DMS53 (cell line): ENCODE data around the gene SLC25A44.
A peak's percentile ranks its signal among the peaks of the same experiment; 100 is the strongest.
"Not testable (repeated sequence)": the region's sequence is repeated elsewhere in the genome, so short reads cannot be mapped to it uniquely, and the experiment has no call there.

Source experiments
- DNase-seq: peaks from one replicate; lab custom pipeline; 2025; lab: John Stamatoyannopoulos, UW

SLC25A44 gene

GRCh38 chr1:156211243-156211642 is 17.3 kb downstream of the SLC25A44 start:
- no peak for DNase-seq

- DNase-seq, result no peak
These were observed 18.2 kb downstream of the SLC25A44 start for GRCh38 chr1:156212130-156212529.

GRCh38 chr1:156212833-156213643 is 19.1 kb downstream of the SLC25A44 start, which contains the start of gene PMF1:
Gene PMF1 (plus strand): TSS chr1:156213007. CDS start chr1:156213016, 9 bp downstream.
- peak; percentile 98 for DNase-seq

GRCh38 chr1:156213644-156213966 is 19.7 kb downstream of the SLC25A44 start:
- DNase-seq, result no peak

GRCh38 chr1:156214024-156214748 is 20.3 kb downstream of the SLC25A44 start:
- DNase-seq, result peak; percentile 78

- not testable (repeated sequence) for DNase-seq
These were observed 22.6 kb downstream of the SLC25A44 start for GRCh38 chr1:156216361-156217086.

- no peak for DNase-seq
These were observed 24.0 kb downstream of the SLC25A44 start for GRCh38 chr1:156217871-156218270.

- no peak for DNase-seq
These were observed 26.3 kb downstream of the SLC25A44 start for GRCh38 chr1:156220226-156220625.

- no peak for DNase-seq
These were observed 28.2 kb downstream of the SLC25A44 start for GRCh38 chr1:156221986-156222692.

GRCh38 chr1:156225677-156226014 is 31.7 kb downstream of the SLC25A44 start:
- DNase-seq, result no peak

GRCh38 chr1:156226116-156226538 is 32.2 kb downstream of the SLC25A44 start:
- DNase-seq, result no peak

- DNase-seq, result no peak
These were observed 32.9 kb downstream of the SLC25A44 start for GRCh38 chr1:156226782-156227181.

GRCh38 chr1:156228501-156228900 is 34.6 kb downstream of the SLC25A44 start:
- no peak for DNase-seq

GRCh38 chr1:156229809-156230472 is 36.0 kb downstream of the SLC25A44 start:
- no peak for DNase-seq

- DNase-seq, result no peak
These were observed 36.6 kb downstream of the SLC25A44 start for GRCh38 chr1:156230473-156230837.

GRCh38 chr1:156232201-156232894 is 38.4 kb downstream of the SLC25A44 start:
- peak; percentile 48 for DNase-seq

GRCh38 chr1:156233426-156234127 is 39.7 kb downstream of the SLC25A44 start:
- DNase-seq, result no peak

GRCh38 chr1:156236164-156236563 is 42.3 kb downstream of the SLC25A44 start:
- DNase-seq, result peak; percentile 22

GRCh38 chr1:156238248-156238647 is 44.3 kb downstream of the SLC25A44 start:
- no peak for DNase-seq

GRCh38 chr1:156241311-156241811 is 47.5 kb downstream of the SLC25A44 start:
- peak; percentile 30 for DNase-seq
